GM12892 (cell line): Measurements from ENCODE around the gene KIAA1755.

Experiments used
- POLR2A ChIP-seq: IDR thresholded peaks from 2 replicates; pipeline ENCODE4 v1.6.1; 2011; ENCODE audit warnings: low read depth, low read length, control low read depth
- POLR2AphosphoS5 ChIP-seq: IDR thresholded peaks from 2 replicates; pipeline ENCODE4 v1.6.1; 2011; ENCODE audit warnings: low read depth, low read length, control low read depth

DNA sequence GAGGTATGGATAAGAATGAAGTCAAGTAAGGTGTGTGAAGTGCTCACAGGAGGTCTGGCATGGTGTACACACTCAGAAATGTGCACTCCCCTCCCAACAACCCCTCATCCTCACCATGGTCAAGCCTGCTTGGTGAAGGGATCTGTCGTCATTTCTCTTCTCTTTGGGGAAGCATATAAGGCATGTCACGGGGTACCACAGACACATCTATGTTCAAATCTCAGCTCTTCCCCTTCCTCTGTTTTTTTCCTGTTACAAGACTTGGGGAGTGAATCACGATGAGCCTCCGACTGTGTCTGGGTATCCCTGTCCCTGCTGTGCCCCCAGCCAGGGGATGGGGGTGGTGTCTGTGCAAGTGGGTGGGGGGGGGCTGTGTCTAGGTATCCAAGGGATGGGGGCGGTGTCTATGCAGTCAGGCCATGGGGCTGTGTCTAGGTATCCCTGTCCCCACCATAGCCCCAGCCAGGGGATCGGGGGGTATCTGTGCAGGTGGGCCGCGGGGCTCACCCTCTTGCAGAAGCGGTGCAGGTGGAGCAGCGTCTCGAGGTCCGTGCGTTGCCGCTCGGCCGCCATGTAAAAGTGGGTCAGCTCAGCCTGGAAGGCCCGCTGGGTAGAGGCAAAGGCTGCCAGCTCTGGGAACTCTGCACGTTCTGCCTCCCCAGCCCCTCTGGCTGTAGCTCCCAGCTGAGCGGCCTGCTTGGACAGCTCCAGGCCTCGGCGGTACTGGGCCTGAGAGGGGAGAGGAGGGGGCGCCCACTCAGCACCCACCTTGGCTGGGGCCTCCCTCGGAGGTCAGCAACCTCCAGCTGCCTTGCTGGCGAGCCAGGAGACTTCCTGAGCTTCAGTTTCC is 43.6 kb downstream of the KIAA1755 start:
- TF ChIP-seq POLR2A (no peak), POLR2AphosphoS5 (no peak)
